Measurements from ENCODE around the gene POU2F3. TPM values are rescaled to one million over a fixed set of nuclear protein-coding genes. Genes with fewer than 3 reads are reported as not detected.

Gene POU2F3
- total RNA-seq, 2 donors from 2014 or later: 1.5 to 6.1 TPM

- peak overlapping the region; percentile 76 to 77 for H3K27ac ChIP-seq
- TF ChIP-seq POLR2AphosphoS5 (IDR thresholded peaks at IDR 0.05): peak; percentile 100
- no peak for TF ChIP-seq CTCF (IDR thresholded peaks at IDR 0.05)
- TF ChIP-seq POLR2A (IDR thresholded peaks at IDR 0.05): peak; percentile 61
- H3K27me3 ChIP-seq (replicated peaks; ENCODE audit: insufficient read depth): no peaks in the 10 kb centered on the region
- peak; percentile 97 for DNase-seq (ENCODE audit: low spot score)
- WGBS: 18% methylated on average over 8 of the region's 8 CpGs
- H3K9me3 ChIP-seq: no peaks in the 10 kb centered on the region
- peaks cover 2% of the 10 kb centered on the region for H3K4me1 ChIP-seq (replicated peaks)
- intact Hi-C loops (cut with DNase I): no loop called here
- no peaks in the 10 kb centered on the region for H3K36me3 ChIP-seq
- H3K4me3 ChIP-seq: no peak overlapping the region
Observed at GRCh38 chr11:120316880-120317688, 77.1 kb downstream of the POU2F3 start.

GRCh38 chr11:120317689-120318480, 77.9 kb downstream of the POU2F3 start:
- WGBS: 86% methylated on average over 10 of the region's 10 CpGs
- peak overlapping the region; percentile 76 to 77 for H3K27ac ChIP-seq
- H3K36me3 ChIP-seq: no peaks in the 10 kb centered on the region
- H3K4me1 ChIP-seq (replicated peaks): peaks cover 2% of the 10 kb centered on the region
- no peak for TF ChIP-seq POLR2A (IDR thresholded peaks at IDR 0.05)
- no peak for TF ChIP-seq CTCF (IDR thresholded peaks at IDR 0.05)
- no peak for TF ChIP-seq POLR2AphosphoS5 (IDR thresholded peaks at IDR 0.05)
- H3K27me3 ChIP-seq (replicated peaks; ENCODE audit: insufficient read depth): no peaks in the 10 kb centered on the region
- H3K9me3 ChIP-seq: no peaks in the 10 kb centered on the region
- no peak for DNase-seq (ENCODE audit: low spot score)
- intact Hi-C loops (cut with DNase I): no loop called here
- H3K4me3 ChIP-seq: no peak overlapping the region

GRCh38 chr11:120318906-120319305, 79.0 kb downstream of the POU2F3 start:
- Histone ChIP-seq H3K27me3 (replicated peaks; ENCODE audit: insufficient read depth) (no peaks in the 10 kb centered on the region), H3K4me1 (replicated peaks) (peaks cover 2% of the 10 kb centered on the region), H3K4me3 (no peak overlapping the region), H3K36me3 (no peaks in the 10 kb centered on the region), H3K9me3 (no peaks in the 10 kb centered on the region), H3K27ac (no peak overlapping the region)
- intact Hi-C loops (cut with DNase I): no loop called here
- TF ChIP-seq CTCF (IDR thresholded peaks at IDR 0.05) (no peak), POLR2AphosphoS5 (IDR thresholded peaks at IDR 0.05) (no peak), POLR2A (IDR thresholded peaks at IDR 0.05) (no peak)
- DNase-seq (ENCODE audit: low spot score): no peak
- WGBS: 65% methylated on average over 4 of the region's 4 CpGs

GRCh38 chr11:120324932-120325810, 85.2 kb downstream of the POU2F3 start, which contains the start of gene TLCD5:
Gene TLCD5, plus strand, starts transcription at chr11:120325299. Its CDS starts 2,143 bp downstream, at chr11:120327442.
- intact Hi-C loops (cut with DNase I): no loop called here
- TF ChIP-seq CTCF (IDR thresholded peaks at IDR 0.05) (peak in 2 of 4 experiments; percentile 11 to 14), POLR2A (IDR thresholded peaks at IDR 0.05) (peak; percentile 60), POLR2AphosphoS5 (IDR thresholded peaks at IDR 0.05) (no peak)
- Histone ChIP-seq H3K36me3 (no peaks in the 10 kb centered on the region), H3K4me3 (peak within 1 kb of the TSS; percentile 61 to 62), H3K27me3 (replicated peaks; ENCODE audit: insufficient read depth) (no peaks in the 10 kb centered on the region), H3K4me1 (replicated peaks) (no peaks in the 10 kb centered on the region), H3K9me3 (no peaks in the 10 kb centered on the region), H3K27ac (peak within 1 kb of the TSS; percentile 97 to 98)
- DNase-seq (ENCODE audit: low spot score): peak; percentile 46
- under 1% methylated on average over 40 of the region's 84 CpGs for whole genome bisulfite sequencing
